GM18907 (cell line): ENCODE measurements around the gene SENP1.

Experiments used
- ATAC-seq: cut with Tn5 transposase; IDR thresholded peaks from one replicate; pipeline ENCODE4 v1.9.1; 2021; ENCODE audit warnings: mild to moderate bottlenecking, moderate library complexity; ENCODE audit not compliant: unreplicated experiment

SENP1 gene

DNA sequence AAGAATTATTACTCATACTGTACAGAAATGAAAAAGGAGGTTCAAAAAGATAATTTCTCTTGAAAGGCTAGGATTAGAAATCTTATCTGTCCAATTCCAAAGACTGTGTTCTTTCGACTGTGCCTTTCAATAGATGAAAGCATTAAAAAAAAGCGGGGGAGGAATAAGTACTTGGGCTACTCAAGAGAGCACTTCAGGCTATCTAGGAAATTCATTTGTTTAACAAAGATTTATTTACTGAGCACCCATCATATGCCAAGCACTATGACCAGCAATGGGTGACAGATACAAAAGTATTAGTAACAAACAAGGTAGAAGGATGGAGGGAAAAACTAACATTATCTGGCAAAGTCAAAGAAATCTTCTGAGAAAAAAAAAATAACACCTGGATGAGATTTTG lies 37.4 kb downstream of the SENP1 start:
- no peak for ATAC-seq

DNA sequence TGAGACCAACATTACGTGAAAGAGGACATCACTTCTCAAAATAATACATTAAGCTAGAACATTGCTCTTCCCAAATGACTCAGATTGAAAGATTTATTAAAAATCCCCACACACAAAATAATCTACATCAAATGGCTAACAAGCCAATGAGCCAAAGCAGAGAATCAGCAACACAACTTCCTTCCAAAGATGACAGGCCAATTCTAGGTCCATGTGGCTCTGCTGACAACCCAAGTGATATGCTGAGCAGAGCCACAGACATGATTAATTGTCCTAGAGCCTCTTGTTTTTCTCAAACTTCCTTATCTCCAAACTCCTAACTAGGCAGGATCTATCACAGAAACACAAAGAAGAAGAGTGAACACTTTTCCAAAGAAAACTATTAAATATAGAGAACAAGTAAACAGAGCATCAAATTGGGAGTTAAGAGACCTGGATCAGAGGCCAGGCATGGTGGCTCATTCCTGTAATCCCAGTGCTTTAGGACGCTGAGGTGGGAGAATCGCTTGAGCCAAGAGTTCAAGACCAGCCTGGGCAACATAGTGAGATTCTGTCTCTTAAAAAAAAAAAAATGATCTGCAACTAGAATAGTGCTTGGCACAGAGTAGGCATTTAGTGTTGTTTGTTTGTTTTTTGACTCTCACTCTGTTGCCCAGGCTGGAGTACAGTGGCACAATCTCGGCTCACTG lies 38.5 kb downstream of the SENP1 start:
- no peak for ATAC-seq

DNA sequence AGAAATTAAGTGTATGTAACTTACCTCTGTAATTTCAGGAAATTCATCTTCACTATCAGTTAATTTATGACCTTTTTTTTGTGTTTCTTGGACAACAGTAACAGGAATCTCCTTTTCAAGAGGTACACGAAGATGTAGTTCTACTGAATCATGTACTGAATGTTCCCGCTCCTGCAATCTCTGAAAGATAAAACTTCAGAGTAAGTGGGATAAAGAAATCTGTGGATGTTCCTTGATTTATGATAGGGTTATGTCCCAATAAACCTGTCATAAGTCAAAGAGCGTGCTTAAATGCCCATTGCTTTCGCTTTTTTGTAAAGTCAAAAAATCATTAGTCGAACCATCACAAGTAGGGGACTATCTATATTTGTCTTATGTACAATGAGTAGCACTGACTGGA lies 40.8 kb downstream of the SENP1 start:
- no peak for ATAC-seq

DNA sequence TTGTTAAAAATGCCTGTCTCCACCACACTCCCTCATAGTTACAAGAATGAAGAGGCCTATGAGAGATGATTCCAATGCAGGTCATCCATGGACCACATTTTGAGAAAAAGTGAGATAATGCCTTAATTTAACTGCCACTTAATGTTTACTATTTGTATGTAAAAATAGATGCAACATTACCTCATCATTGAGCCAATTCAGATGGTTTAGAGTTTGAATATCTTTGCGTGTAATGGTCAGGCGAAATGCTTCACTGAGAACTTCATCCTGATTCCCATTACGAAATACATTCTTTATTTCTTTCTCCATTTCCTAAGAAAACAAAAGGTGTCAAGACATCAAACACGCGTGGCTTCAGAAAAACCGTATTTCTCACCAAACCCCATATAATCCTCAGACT lies 42.3 kb downstream of the SENP1 start:
- no peak for ATAC-seq

DNA sequence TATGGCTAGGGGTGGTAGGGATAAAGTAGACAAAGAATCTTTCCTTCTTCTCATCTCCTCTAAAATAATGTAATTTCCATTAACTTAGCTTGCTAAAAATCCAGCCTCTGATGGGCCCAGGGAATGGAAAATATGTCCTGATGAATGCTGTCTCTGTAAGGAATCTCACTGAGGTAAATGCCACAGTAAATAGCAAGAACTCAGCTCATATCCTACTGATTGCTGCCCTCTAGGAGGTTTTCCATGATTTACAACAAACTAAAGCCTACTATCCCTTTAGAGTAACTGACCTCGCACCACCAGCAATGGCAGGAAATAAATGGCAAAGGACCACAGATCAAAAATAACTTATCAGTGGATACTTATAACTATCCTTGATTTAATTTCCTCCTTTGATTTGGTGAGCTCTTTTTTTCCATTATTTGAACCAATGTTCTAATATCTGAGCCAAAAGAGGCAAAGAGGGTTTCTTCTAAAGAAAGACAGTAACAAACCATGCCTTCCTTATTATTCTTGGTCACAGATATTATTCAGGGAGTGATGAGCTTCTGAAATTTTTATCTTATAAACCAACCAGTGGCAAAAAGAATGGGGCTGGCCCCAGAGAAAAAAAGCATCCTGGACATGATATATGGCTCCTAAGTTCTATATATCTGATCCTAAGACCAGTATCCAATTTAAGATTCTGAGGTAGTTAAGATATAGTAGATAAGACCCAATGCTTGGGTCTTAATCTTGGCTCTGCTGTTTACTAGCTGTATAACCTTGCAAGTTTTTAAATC lies 43.8 kb downstream of the SENP1 start:
- no peak for ATAC-seq

DNA sequence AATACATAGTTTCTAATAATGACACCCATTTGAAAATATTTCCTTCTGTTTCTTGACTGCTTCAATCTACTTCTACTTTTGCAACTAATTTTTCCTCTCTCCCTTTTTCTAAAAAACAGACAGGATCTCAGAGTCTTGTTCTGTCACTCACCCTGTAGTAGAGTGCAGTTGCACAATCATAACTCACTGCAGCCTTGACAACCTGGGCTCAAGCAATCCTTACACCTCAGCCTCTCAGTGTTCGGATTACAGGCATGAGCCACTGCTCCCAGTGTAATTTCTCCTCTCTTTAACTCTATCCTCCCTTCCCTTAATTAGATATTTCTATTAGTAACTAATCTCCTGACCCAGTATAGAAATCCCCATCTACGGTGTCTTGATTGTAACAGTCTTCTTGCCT lies 45.4 kb downstream of the SENP1 start:
- ATAC-seq, result no peak

DNA sequence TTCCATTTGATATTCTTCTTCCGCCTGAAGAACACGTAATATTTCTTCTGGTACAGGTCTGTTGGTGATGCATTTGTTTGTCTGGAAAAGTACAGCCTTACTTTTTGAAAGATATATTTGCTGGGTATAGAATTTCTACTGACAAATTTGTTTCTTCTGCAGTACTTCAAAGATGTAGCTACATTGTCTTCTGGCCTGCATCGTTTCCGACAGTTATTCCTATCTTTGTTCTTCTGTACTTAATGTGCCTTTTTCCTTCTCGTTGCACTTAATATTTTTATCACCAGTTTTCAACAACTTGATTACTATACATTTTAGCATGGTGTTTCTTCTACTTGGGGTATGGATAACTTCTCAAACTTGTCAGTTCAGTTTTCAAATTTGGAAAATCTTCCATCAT lies 47.1 kb downstream of the SENP1 start:
- ATAC-seq, result no peak

DNA sequence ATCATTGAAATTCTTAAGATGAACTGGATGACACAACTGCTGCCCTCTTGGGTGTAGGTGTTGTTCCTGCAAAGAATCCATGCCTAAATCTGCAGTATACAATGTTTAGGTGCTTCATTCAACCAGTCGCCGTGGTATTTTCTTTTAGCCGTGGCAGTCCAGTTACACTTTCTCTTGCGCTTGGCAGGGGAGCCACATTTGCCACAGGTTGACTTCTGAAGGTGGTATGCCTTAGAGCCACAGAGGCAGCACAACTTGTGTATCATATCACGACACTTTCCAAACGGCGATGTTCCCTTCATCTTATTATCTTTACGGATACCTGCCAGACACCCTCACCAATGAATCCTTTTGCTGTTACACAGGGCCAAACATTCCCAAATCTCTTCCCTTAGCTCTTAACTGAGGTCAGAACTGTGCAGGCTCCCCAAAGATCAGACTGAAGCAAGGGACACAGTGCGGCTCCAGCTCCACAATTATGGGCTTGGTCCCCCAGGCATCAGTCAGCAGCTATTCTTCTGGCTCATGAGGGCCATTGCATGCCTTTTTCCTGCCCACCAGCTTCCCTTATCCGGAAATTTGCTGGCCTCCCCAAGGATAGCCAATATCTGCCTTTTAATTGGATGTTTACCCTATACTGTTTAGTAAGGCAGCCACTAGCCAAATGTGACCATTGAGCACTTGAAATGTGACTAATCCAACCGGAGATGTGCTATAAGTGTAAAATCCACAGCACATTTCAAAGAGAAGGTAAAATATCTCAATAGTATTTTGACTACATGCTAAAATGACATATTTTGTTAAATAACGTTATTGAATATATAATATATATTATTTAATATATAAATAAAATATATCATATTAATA lies 50.7 kb downstream of the SENP1 start:
- ATAC-seq, result no peak

DNA sequence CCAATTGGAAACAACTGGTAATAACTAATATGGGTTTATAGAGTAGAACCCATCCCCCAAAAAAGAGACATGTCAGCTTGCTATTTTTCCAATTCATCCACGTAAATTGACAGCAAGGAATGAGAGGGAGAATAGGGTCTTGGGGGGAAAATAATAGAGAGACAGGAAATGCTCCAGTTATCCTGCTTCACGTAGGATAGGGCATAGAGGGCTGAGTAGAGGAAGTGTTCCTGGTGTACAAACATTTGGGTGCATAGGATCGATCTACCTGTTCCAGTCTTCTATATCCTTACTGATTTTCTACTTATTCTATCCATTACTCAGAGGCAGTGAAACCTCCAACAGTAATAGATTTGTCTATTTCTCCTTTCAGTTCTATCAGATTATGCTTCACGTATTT lies 52.0 kb downstream of the SENP1 start:
- no peak for ATAC-seq

DNA sequence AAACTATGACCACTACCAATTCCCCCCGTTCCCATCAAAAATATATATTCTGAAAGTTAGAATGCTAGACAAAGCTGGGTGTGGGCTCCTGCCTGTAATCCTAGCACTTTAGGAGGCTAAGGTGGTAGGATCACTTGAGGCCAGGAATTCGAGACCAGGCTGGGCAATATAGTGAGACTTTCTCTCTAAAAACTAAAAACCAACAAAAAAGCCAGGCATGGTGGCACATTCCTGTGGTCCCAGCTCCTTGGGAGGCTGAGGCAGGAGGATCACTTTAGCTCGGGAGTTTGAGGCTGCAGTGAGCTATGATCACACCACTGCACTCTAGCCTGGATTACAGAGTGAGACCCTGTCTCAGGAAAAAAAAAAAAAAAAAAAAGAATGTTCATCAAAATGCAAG lies 52.8 kb downstream of the SENP1 start:
- ATAC-seq, result no peak

DNA sequence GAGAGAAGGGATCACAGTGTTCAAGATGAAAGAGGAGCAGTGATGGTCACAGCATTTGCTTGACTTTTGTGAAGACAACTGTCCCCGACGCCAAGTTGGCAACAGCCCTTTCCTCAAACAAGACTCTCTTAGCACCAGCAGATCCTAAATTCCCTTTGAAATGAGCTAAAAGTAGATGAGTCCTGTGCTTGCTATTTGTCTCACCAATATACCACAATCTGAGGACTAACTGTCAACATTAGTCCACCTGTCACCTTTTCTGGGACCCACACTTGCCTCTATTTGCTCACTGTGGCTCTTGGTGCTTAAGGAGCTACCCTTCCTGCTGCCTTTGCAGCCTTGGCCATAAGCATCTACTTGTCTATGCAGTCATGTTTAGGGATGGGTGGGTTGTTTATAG lies 54.2 kb downstream of the SENP1 start:
- ATAC-seq, result no peak

DNA sequence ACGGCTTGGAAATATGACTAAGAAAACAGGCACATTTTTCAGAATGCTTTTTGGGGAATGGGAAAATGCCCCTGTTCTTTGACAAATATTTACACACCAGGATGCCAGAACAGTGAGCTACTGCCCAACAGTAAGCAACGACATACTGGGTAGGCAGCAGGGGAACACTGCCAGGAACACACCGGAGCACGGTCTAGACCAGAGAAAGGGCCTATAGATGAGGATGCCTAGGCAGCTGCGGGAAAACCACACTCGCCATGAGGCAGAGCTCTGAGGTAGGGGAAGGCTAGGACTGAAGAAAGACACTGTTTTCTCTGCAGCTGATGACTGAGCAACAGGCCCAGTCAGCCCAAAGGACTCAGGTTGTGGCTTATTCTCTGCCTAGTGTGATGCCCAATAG lies 55.7 kb downstream of the SENP1 start:
- ATAC-seq, result no peak

DNA sequence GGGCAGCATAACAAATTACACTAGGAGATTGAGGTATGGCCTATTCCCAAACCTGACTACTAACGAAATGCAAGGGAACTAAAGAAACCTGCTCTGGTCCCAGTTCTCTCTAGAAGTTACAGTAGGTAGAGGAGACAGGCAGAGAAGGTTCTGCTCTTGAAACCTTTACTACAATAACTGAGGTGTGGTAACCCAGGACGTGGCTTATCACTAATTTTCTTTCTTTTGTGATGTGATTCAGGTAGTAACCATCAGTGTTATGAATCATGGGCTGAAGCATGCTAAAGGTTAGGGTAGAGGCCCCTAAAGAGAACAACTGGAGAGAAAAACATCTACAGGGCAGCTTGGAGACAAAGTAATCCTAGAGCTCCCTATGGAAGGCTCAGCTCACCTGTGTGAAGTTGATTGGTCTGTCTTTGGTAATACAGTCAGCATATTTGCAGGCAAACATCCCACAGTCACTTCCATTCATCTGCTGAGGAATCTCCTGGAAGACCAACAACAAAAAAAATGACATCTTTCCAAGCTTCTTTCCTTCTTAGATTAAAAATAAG lies 59.8 kb downstream of the SENP1 start:
- no peak for ATAC-seq

DNA sequence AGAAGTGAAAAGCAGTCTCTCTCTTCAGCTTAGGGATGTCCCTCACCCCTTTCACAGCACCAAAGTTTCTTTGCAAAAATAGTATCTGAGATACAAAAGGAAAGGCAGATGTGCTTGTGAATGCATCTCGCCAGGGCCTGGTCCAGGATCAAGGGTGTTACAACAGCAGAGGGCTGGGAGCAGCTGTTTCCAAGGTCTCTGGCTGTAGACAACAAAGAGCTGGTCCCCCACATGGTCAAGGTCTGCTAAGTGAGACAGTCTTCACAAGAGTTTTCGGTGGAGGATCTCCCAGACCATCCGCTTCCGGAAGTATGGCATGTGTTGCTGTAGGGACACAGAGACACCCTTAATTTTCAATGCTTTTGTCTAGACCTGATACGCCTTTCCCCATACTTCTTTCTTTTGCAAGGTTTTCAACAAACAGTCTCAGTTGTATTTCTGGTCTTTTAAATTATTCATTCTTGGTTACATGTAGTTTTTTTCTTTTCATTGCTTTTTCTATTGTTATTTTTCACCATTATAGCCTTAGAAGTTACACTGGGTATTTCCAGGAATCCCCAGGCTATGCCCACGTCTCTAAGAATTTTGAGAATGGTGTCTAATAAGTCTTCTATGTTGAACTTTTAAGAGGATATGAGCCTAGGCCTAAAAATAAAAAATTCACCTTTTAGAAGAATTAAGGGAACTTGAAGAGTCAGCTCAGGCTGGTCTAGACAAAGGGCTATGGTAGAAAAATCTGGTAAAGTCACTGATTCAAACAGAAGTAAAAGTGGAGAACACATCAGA lies 60.6 kb downstream of the SENP1 start:
- no peak for ATAC-seq

DNA sequence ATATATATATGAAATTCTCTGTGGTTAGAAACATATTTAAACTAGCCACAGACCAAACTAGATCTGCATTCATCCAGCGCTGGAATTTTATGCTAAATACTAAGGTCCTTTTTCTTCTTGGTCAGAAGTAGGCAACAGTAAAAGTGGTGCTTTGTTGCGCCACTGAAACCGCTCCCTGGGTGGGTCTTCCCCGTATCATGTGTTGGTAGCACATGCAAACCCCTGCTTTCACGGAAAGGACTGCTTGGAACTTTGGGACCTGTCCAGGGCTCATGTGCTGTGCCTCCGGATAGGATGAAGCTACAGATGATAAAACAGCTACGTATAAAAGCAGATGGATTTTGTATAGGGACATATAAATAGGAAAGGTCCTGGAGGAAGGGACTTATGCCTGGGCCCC lies 61.5 kb downstream of the SENP1 start:
- ATAC-seq, result no peak

DNA sequence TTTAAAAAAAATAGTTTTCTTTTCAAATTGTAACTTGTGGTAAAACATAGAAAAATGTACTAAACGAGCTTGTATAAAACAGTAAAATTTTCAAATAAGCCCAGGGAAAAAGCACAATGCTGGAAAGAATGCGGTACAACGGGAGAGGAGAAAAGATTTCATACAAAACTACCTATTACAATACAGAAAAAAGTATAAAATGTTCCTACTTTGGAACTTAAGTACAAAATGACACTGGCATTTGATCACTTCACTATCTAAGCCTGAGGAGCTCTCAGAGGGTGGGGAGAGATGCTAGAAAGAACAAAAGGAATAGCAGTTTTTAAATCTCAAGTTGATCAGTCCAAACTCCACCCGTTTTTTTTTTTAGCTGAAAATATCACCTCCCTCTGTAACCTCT lies 62.1 kb downstream of the SENP1 start:
- ATAC-seq, result no peak

DNA sequence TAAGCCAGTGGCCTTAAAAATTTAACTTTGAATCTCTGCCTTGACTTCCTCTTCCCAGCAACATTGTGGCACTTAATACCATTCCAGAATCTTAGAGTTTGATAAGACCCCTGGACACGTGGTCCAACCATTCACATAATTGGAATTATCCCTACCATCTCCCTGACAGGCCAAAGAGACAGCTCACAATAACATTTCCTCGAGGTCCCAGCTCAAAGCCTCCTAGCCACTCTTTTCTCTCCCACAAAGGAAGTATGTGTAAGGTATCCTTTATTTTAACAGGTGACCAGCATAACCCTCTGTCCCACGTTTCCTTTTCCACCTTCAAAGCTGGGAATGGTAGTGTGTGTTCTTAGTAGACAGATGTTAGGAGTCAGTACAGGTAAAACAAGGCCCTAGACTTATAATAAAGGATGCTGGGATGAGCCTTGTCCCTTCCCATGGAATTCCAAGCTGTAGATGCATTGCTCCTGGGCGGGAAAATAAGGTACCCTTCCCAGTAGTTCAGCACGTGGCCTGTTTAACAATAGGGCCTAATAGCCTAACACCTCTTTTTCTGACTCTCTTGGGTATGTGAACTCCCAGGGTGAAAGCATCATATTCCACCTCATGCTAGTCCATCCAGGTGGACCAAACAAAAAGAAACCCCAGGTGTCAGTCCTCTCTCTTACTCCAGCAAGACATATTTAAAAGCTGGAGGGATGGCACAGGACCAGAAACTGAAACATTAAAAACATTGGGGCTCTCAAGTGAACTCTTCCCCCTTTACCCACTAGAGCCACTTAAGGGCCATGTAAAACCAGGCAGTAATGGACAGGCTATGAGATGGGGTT lies 64.1 kb downstream of the SENP1 start:
- ATAC-seq, result no peak

DNA sequence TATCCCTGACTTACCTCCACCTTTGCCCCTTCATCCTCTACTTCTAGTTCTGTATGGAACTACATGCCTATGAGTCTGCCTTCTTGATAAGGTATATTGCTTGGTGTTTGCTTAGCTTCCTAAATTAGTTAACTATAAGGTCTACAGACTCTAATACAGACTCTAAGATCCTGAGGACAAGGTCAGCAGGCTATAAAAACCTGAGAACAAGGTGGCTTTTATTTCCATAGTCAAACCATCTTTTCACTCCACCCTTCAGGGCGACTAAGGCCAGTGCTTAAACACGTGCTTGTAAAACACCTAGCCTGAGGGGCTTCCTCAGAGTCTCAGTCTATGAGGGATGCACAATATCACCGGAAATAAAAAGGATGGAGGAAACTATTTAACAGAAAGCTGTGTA lies 65.5 kb downstream of the SENP1 start:
- no peak for ATAC-seq

DNA sequence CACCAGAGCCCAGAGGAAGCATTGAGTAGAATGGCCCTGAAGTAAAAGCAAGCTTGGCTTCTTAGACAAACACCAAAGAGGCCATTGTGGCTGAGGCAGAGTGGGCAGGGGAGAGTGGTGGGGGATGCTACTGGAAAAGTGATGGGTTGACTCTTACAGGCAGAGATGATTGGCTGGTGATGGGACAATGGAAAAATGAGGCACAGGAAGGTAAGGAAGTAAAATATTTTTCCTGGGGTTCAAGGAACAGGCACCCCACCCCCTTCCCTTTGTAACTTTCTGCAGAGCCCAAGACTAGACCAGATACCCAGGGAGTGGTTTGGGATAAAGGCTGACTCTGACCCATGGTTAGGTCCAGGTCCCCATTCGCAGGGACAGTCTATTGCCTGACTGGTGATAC lies 66.7 kb downstream of the SENP1 start:
- ATAC-seq, result no peak

DNA sequence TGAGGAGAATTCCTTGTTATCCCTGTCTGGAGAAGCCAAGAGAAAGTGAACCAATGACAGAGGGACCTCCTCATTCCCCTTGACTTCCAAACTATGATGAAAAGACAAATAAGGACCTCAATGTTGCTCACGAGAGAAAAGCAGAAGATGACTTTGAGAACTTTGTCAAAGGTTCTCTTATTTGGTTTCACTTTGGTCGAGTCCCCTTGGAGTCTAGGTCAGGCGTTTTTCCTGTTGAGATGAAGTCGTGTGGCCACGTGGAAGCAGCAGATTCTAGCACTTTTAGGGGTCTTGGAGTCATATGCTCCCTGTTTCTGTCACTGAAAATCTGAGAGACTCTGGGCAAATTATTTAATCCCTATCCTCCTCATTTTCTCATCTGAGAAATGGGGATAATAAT lies 67.8 kb downstream of the SENP1 start:
- ATAC-seq, result no peak
